IPS-18a (cell line): ENCODE results near the gene BTG4.

Source experiments
- H3K27ac ChIP-seq: one replicate; pipeline ENCODE4 v1.5.1; 2013; ENCODE audit warnings: low read length
- H3K27me3 ChIP-seq: one replicate; pipeline ENCODE4 v1.6.1; 2013; ENCODE audit warnings: mild to moderate bottlenecking, low read length; ENCODE audit not compliant: control insufficient read depth, insufficient read depth
- H3K36me3 ChIP-seq: one replicate; pipeline ENCODE4 v1.6.1; 2013; ENCODE audit warnings: low read depth, low read length; ENCODE audit not compliant: control insufficient read depth
- H3K4me1 ChIP-seq: one replicate; pipeline ENCODE4 v1.6.1; 2013; ENCODE audit warnings: low read depth, low read length; ENCODE audit not compliant: control insufficient read depth
- H3K4me3 ChIP-seq: one replicate; pipeline ENCODE4 v1.5.1; 2013; ENCODE audit warnings: low read length
- H3K9ac ChIP-seq: one replicate; pipeline ENCODE4 v1.6.1; 2013; ENCODE audit warnings: mild to moderate bottlenecking, low read length, moderate library complexity
- H3K9me3 ChIP-seq: one replicate; pipeline ENCODE4 v1.6.1; 2013; ENCODE audit warnings: low read depth, low read length; ENCODE audit not compliant: control insufficient read depth

BTG4 gene

GRCh38 chr11:111531687-111532364 is 19.6 kb upstream of the BTG4 start:
- no peak overlapping the region for H3K9ac ChIP-seq
- H3K4me1 ChIP-seq: no peaks in the 10 kb centered on the region
- no peaks in the 10 kb centered on the region for H3K36me3 ChIP-seq
- H3K4me3 ChIP-seq: no peak overlapping the region
- no peak overlapping the region for H3K27ac ChIP-seq
- H3K27me3 ChIP-seq: peaks cover 7% of the 10 kb centered on the region
- no peaks in the 10 kb centered on the region for H3K9me3 ChIP-seq

GRCh38 chr11:111531136-111531535 is 18.9 kb upstream of the BTG4 start:
- no peak overlapping the region for H3K9ac ChIP-seq

GRCh38 chr11:111530091-111530490 is 17.9 kb upstream of the BTG4 start:
- Histone ChIP-seq H3K27me3 (no peaks in the 10 kb centered on the region), H3K27ac (no peak overlapping the region), H3K9ac (no peak overlapping the region), H3K4me3 (no peak overlapping the region), H3K36me3 (no peaks in the 10 kb centered on the region), H3K9me3 (no peaks in the 10 kb centered on the region), H3K4me1 (no peaks in the 10 kb centered on the region)

More at GRCh38 chr11:111531136-111531535, 18.9 kb upstream of the BTG4 start:
- Histone ChIP-seq H3K27me3 (no peaks in the 10 kb centered on the region), H3K36me3 (no peaks in the 10 kb centered on the region), H3K27ac (no peak overlapping the region), H3K9me3 (no peaks in the 10 kb centered on the region), H3K4me3 (no peak overlapping the region), H3K4me1 (no peaks in the 10 kb centered on the region)

- Histone ChIP-seq H3K9me3 (no peaks in the 10 kb centered on the region), H3K4me1 (no peaks in the 10 kb centered on the region), H3K4me3 (no peak overlapping the region), H3K36me3 (no peaks in the 10 kb centered on the region), H3K27ac (no peak overlapping the region), H3K27me3 (no peaks in the 10 kb centered on the region), H3K9ac (no peak overlapping the region)
These were observed 16.4 kb upstream of the BTG4 start for GRCh38 chr11:111528557-111528956.

GRCh38 chr11:111527279-111527678 is 15.1 kb upstream of the BTG4 start:
- H3K4me3 ChIP-seq: no peak overlapping the region
- no peaks in the 10 kb centered on the region for H3K36me3 ChIP-seq
- no peaks in the 10 kb centered on the region for H3K27me3 ChIP-seq
- H3K9ac ChIP-seq: no peak overlapping the region
- no peaks in the 10 kb centered on the region for H3K4me1 ChIP-seq
- H3K27ac ChIP-seq: no peak overlapping the region
- H3K9me3 ChIP-seq: no peaks in the 10 kb centered on the region

- H3K27ac ChIP-seq: no peak overlapping the region
These were observed 14.3 kb upstream of the BTG4 start for GRCh38 chr11:111526501-111526900.

GRCh38 chr11:111525456-111525855 is 13.3 kb upstream of the BTG4 start:
- no peaks in the 10 kb centered on the region for H3K36me3 ChIP-seq
- H3K4me3 ChIP-seq: no peak overlapping the region
- H3K9ac ChIP-seq: no peak overlapping the region
- H3K27ac ChIP-seq: no peak overlapping the region
- no peaks in the 10 kb centered on the region for H3K9me3 ChIP-seq
- no peaks in the 10 kb centered on the region for H3K4me1 ChIP-seq
- H3K27me3 ChIP-seq: no peaks in the 10 kb centered on the region

More at GRCh38 chr11:111526501-111526900, 14.3 kb upstream of the BTG4 start:
- no peaks in the 10 kb centered on the region for H3K27me3 ChIP-seq
- no peaks in the 10 kb centered on the region for H3K36me3 ChIP-seq
- H3K4me3 ChIP-seq: no peak overlapping the region
- no peaks in the 10 kb centered on the region for H3K4me1 ChIP-seq
- H3K9me3 ChIP-seq: no peaks in the 10 kb centered on the region
- H3K9ac ChIP-seq: no peak overlapping the region

- Histone ChIP-seq H3K36me3 (no peaks in the 10 kb centered on the region), H3K27ac (no peak overlapping the region), H3K9ac (no peak overlapping the region), H3K27me3 (no peaks in the 10 kb centered on the region), H3K4me1 (no peaks in the 10 kb centered on the region), H3K4me3 (no peak overlapping the region), H3K9me3 (no peaks in the 10 kb centered on the region)
These were observed 11.9 kb upstream of the BTG4 start for GRCh38 chr11:111524056-111524455.

GRCh38 chr11:111523343-111523742 is 11.2 kb upstream of the BTG4 start:
- Histone ChIP-seq H3K4me1 (no peaks in the 10 kb centered on the region), H3K27ac (no peak overlapping the region), H3K9ac (no peak overlapping the region), H3K36me3 (no peaks in the 10 kb centered on the region), H3K9me3 (no peaks in the 10 kb centered on the region), H3K4me3 (no peak overlapping the region), H3K27me3 (no peaks in the 10 kb centered on the region)

GRCh38 chr11:111522426-111522825 is 10.2 kb upstream of the BTG4 start:
- Histone ChIP-seq H3K9me3 (no peaks in the 10 kb centered on the region), H3K36me3 (no peaks in the 10 kb centered on the region), H3K27me3 (no peaks in the 10 kb centered on the region), H3K9ac (no peak overlapping the region), H3K27ac (no peak overlapping the region), H3K4me3 (no peak overlapping the region), H3K4me1 (no peaks in the 10 kb centered on the region)

- Histone ChIP-seq H3K9me3 (no peaks in the 10 kb centered on the region), H3K9ac (no peak overlapping the region), H3K27ac (no peak overlapping the region), H3K27me3 (no peaks in the 10 kb centered on the region), H3K4me1 (no peaks in the 10 kb centered on the region), H3K4me3 (no peak overlapping the region), H3K36me3 (no peaks in the 10 kb centered on the region)
These were observed 8.9 kb upstream of the BTG4 start for GRCh38 chr11:111521135-111521534.

- no peaks in the 10 kb centered on the region for H3K9me3 ChIP-seq
- H3K36me3 ChIP-seq: no peaks in the 10 kb centered on the region
- H3K9ac ChIP-seq: no peak overlapping the region
- no peak overlapping the region for H3K27ac ChIP-seq
- H3K4me3 ChIP-seq: no peak overlapping the region
- H3K4me1 ChIP-seq: no peaks in the 10 kb centered on the region
- H3K27me3 ChIP-seq: peaks cover 2% of the 10 kb centered on the region
These were observed 8.4 kb upstream of the BTG4 start for GRCh38 chr11:111520560-111520959.
